ENCODE data around the gene ARHGAP40.
"Not testable (repeated sequence)": the region's sequence is repeated elsewhere in the genome, so short reads cannot be mapped to it uniquely, and the experiment has no call there.

DNA sequence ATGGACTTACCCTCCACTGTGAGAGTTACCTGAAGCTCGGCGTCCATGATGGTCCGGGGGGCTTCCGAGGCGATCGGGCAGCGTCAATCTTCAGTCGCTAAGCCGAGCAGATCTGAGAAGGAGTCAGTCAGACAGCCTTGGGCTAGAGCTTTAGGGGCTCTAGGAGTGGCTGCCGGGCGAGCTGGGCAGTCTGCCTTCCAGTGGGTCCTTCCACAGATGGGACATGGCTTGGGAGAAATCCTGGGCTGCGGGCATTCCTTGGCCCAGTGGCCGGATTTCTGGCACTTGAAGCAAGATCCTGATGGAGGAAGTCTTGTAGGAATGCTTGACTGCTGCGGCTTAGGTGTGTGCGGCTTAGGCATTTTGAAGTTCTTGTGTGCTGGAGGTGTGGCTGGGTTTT lies 5.7 kb upstream of the ARHGAP40 start:
- TF ChIP-seq, protein P1, sequence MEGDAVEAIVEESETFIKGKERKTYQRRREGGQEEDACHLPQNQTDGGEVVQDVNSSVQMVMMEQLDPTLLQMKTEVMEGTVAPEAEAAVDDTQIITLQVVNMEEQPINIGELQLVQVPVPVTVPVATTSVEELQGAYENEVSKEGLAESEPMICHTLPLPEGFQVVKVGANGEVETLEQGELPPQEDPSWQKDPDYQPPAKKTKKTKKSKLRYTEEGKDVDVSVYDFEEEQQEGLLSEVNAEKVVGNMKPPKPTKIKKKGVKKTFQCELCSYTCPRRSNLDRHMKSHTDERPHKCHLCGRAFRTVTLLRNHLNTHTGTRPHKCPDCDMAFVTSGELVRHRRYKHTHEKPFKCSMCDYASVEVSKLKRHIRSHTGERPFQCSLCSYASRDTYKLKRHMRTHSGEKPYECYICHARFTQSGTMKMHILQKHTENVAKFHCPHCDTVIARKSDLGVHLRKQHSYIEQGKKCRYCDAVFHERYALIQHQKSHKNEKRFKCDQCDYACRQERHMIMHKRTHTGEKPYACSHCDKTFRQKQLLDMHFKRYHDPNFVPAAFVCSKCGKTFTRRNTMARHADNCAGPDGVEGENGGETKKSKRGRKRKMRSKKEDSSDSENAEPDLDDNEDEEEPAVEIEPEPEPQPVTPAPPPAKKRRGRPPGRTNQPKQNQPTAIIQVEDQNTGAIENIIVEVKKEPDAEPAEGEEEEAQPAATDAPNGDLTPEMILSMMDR (IDR thresholded peaks at IDR 0.05; ENCODE audit: extremely low read depth in 1 of 2, insufficient read depth in 1 of 2, low read depth in 1 of 2, low read length in 2 of 2) = not testable (repeated sequence)
- TF ChIP-seq POLR2A (IDR thresholded peaks at IDR 0.05; ENCODE audit: low read depth, low read length); EZH2 (IDR thresholded peaks at IDR 0.05; ENCODE audit: borderline replicate concordance, low read depth, low read length, severe bottlenecking): not testable (repeated sequence)

Measured in endothelial cell of umbilical vein (primary cell).